GM18909 (cell line): Measurements from ENCODE around the gene NOL12.
"Not testable (repeated sequence)": the region's sequence is repeated elsewhere in the genome, so short reads cannot be mapped to it uniquely, and the experiment has no call there.

Experiments used
- ATAC-seq: cut with Tn5 transposase; IDR thresholded peaks from one replicate; pipeline ENCODE4 v1.9.1; 2021; ENCODE audit warnings: mild to moderate bottlenecking; ENCODE audit not compliant: unreplicated experiment, poor library complexity

Gene NOL12

DNA sequence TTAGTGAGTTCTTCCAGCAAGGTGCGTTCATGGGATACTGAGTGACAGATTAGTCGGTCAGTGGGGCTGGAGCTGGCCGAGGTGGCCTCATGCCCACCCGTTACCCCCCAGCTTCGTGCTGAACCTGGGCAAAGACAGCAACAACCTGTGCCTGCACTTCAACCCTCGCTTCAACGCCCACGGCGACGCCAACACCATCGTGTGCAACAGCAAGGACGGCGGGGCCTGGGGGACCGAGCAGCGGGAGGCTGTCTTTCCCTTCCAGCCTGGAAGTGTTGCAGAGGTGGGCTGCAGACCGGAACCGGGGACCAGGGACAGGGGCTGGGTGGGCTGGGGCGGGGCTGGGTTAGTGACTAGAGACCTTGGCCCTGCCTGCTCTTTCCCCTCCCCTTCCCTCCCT lies 7.8 kb upstream of the NOL12 start:
- no peak for ATAC-seq

GRCh38 chr22:37679670-37680069 lies 6.5 kb upstream of the NOL12 start:
- no peak for ATAC-seq

- no peak for ATAC-seq
Observed at GRCh38 chr22:37680191-37680851, 5.8 kb upstream of the NOL12 start.

DNA sequence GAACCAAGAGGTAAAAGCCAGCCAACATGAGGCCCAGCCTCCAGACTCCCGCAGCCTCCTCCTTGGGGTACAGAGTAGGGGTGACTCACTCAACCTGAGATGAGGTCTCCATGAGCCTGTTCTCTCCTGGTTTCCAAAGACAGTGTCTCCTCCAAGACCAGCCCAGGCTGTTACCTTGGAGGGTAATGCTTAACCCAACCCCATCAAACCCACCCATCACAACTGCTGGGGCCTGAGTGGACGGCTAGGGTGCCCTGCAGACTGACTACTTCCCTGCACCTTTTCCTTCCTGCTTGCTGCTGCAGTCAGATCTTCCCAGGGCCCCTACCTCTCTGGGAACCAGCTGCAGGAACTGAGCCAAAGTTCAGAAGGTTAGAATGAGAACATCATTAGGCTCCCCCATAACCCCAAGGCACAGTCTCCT lies 5.1 kb upstream of the NOL12 start:
- ATAC-seq = no peak

DNA sequence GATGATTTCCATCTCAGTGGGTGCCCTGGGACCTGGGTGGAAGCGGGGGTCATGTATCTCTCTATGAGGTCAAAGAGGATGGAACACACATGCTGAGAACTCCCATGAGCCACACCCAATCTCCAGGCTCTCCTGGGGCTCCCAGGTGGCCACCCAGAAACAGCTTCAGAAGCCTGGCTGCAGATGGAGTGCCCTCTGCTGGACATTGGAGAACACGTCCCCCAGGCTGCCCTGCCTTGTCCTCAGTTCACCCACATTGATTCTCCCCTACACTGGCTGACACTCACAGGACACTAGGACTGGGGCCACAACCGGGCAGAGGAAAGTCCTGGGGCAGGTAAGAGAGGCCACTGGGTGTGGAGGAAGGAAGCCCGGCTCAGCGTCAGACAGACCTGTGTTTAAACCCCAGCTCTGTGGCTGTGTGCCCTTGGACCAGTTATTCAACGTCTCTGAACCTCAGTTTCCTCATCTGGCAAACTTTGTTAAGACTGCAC lies 4.5 kb upstream of the NOL12 start:
- ATAC-seq = no peak

DNA sequence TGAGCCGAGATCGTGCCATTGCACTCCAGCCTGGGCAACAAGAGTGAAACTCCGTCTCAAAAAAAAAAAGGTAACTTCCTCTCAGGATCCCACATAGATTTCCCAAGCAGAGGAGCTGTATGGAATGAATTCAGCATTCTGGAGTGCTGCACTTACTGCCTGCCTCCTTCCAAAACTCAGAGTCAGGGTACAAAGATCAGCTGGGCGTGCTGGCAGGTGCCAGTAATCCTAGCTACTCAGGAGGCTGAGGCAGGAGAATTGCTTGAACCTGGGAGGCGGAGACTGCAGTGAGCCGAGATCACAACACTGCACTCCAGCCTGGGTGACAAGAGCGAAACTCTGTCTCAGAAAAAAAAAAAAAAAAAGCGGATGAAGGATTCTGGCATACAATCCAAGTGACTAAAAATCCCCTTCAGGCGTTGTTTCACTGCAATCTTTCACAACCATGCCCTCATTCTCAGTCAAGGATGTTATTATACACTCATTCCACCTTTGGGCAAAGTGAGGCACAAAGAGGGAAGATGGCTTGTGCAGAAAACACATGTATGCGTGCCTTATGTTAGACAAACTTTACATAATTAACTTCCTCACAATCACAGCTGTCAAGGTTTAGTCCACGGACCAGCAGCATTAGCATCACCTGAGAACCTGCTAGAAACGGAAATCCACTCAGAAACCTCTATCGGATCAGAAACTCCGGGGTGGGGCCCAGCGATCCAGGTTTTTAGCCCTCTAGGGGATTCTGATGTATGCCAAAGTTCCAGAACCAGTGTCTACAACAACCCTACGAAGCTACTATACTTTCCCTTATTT lies 1.1 kb upstream of the NOL12 start:
- ATAC-seq = no peak

DNA sequence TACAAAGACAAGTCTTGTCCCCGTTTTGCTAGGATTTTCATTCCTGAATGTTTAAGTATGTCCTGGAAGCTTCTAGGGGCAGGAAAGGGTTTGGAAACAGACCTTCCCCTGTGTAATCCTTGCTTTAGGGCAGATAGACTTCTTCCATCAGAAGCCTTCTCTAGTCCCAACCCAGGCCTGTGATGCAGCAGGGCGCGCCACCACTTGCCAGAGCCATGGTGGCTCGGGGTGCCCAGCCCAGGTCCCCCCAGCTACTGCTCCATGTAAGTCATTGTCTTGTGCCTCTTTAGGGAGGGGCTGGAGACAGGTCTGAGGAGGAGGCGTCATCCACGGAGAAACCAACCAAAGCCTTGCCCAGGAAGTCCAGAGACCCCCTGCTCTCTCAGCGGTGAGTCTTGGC lies 4.3 kb downstream of the NOL12 start:
- ATAC-seq = no peak

DNA sequence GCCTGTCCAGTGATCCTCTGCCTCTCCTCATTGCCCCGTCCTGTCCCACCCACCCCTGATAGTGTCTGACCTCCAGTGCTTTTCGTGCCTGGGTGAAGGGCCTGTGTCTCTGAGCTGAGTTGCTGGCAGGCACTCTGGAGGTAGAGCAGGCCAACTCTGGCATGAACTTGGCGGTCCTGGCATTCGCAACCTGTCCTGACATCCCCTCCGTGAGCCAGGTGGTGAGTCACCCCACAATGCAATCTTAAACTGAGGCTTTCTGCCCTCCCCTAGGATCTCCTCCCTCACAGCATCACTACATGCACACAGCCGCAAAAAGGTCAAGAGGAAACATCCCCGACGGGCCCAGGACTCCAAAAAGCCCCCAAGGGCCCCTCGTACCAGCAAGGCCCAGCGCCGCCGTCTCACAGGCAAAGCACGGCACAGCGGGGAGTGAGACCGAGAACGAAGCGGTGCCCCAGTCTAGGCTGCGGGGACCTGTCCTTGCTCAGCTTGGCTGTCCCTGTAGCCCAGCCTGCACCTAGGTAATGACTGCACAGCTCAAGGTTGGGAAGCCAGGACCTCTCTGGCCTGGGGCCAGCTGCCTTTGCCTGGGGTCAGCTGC lies 4.9 kb downstream of the NOL12 start:
- no peak for ATAC-seq

- no peak for ATAC-seq
Observed at GRCh38 chr22:37692627-37693285, 6.6 kb downstream of the NOL12 start.

GRCh38 chr22:37694131-37694530 lies 8.0 kb downstream of the NOL12 start:
- ATAC-seq = not testable (repeated sequence)

GRCh38 chr22:37696260-37696656 lies 10.1 kb downstream of the NOL12 start:
- not testable (repeated sequence) for ATAC-seq

DNA sequence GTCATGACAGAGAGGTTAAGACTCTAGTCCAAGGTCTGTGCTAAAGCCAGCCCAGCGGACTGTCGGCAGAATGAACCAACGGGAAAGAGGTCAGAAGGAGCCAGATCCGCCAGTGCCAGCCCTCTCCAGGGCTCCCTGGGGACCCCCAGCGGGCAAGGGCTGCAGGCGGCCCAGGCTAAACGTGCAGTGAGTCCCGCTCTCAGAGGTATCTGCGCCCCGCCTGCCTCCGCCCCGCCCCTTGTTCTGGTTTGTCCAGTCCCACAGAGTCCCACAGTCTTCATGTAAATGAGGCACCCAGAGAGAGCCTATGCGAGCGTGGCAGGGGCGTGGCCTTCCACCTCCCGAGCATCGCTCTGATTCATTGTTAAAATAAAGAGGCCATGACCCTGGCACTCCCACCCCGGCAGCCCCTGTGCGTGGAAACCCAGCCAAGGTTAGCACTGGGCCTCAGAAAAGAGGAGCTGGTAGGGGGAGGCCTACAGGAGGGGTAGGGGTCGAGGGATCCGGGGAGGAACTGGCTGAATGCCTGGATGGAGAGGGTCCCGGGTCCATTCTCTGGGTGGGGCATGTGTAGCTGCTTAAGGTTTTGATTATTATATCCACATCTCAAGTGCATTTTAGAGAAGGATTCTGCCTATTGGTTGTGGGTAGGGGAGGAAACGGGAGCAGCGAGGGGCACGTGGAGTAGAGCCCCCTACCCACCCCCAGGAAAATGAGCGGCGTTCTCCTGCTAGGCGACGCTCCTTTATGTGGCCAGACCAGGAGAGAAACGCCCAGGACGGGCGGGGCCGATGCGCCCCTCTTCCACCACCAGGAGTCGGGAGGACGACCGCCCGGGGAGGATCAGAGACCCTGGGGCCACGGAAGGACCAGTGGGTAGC lies 10.8 kb downstream of the NOL12 start, which contains the start of gene TRIOBP:
Gene TRIOBP, plus strand, starts transcription at position 392 of the 881 bp plus-strand sequence. CDS start 4,318 bp downstream, outside the sequence.
- ATAC-seq = peak; percentile 75

- no peak for ATAC-seq
Observed at GRCh38 chr22:37697538-37697835, 11.3 kb downstream of the NOL12 start.

- no peak for ATAC-seq
Observed at GRCh38 chr22:37701141-37701786, 15.1 kb downstream of the NOL12 start.

DNA sequence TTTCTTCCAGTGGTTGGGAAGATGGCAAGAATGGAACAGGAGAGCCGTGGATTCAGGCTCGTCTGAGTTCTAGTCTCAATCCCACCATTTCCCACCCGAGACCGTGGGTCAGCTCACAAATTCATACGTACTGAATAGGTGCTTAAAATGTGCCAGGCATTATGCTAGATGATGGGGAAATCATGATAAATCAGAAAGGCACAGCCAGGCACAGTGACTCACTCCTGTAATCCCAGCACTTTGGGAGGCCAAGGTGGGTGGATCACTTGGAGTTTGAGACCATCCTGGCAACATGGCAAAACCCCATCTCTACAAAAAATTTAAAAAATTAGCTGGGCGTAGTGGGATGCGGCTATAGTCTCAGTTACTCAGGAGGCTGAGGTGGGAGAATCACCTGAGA lies 17.8 kb downstream of the NOL12 start:
- ATAC-seq = no peak

DNA sequence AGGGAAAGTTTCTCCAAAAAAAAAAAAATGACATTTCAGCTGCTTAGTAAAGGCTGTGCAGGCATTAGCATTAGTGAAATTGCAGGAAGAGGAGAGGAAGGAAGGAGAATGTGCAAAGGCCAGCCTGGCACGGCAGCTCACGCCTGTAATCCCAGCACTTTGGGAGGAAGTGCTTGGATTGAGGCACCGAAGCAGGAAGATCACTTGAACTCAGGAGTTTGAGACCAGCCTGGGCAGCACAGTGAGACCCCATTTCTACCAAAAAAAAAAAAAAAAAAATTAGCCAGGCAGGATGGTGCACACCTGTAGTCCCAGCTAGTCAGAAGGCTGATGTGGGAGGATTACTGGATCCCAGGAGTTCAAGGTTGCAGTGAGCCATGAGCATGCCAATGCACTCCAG lies 18.5 kb downstream of the NOL12 start:
- no peak for ATAC-seq

DNA sequence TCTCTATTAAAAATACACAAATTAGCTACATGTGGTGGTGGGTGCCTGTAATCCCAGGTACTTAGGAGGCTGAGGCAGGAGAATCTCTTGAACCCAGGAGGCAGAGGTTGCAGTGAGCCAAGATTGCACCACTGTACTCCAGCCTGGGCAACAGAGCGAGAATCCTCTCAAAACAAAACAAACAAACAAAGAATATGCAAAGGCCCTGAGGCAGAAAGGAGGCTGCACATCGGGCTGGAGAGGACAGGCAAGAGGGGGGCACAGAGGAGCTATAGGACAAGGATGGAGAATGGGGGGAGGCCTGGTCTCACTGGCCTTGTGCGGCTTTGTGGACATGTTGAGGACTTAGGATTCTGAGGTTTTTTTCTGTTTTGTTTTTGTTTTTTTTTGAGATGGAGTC lies 19.1 kb downstream of the NOL12 start:
- no peak for ATAC-seq

GRCh38 chr22:37708580-37709444 lies 22.7 kb downstream of the NOL12 start:
- no peak for ATAC-seq

DNA sequence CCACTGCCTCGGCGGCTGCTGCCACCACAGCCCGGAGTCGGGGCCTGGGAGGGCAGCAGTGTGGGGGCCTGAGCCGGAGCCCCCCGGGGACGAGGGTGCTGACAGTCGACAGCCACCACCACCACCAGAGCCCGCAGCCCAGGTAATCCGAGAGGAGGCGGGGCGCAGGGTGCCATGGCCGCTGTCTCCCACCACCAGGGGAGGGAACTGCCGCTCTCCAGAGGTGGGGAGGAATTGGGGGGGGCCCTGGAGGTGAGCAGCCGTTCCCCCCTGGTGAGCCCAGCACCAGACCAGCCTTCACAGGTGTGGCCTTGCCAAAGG lies 23.3 kb downstream of the NOL12 start:
- no peak for ATAC-seq
